Adipose tissue (tissue), 3 donors: Measurements from ENCODE around the gene CEP164. TPM values are rescaled to one million over a fixed set of nuclear protein-coding genes. Genes with fewer than 3 reads are reported as not detected.

Experiments
- H3K27ac ChIP-seq: one replicate; pipeline ENCODE4 v1.5.1; 2013; ENCODE audit warnings: low read depth, low read length
- WGBS, 3 donors: extraction: QIAGEN DNeasy Blood & Tissue Kit; methylation state at CpG; one replicate each; pipeline ENCODE4 v1.1.7; 2013; 5-methylcytosine and 5-hydroxymethylcytosine counted together
- polyA plus RNA-seq, 3 donors: library from polyadenylated mRNA; stranded (reverse); fragments of 200-250 nt; gene quantifications; one replicate each; pipeline ENCODE4 v1.2.3, GENCODE V29; 2013
- donor health status: healthy with polysubstance abuse.
- donor health status: Bipolar disorder and iron deficiency.
- donor health status: healthy.

The CEP164 gene
- polyA plus RNA-seq, 3 donors: 8.7 to 18.4 (median 9.2) TPM

GRCh38 chr11:117426297-117426685 is 98.6 kb downstream of the CEP164 start:
- WGBS, 3 donors: 7 to 10% (median 9%) methylated on average over 17 of the region's 17 CpGs

DNA sequence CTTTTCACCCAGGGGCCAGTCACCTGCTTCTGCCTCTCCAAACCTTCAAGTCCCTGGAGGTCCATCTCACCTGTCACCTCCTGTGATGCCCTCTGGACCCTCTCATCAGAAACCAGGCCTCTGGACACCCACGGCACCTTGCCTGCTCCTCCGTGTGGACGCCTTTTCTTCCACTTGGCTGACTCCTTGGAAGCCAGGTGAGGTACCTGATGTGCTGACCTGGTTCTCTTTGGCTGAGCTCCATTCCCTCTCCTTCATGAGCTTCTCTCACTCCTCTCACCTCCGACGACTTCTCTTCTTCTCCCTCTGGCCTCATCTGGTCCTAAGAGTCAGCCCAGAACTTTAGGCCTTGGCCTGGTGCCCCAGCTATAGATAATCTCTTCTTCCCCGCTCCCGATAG is 99.3 kb downstream of the CEP164 start:
- no peak overlapping the region for H3K27ac ChIP-seq
- 77 to 85% (median 84%) methylated on average over 7 of the region's 7 CpGs for WGBS, 3 donors

More at GRCh38 chr11:117426297-117426685, 98.6 kb downstream of the CEP164 start:
- no peak overlapping the region for H3K27ac ChIP-seq

- WGBS, 3 donors: 84 to 87% (median 86%) methylated on average over 11 of the region's 11 CpGs
- H3K27ac ChIP-seq: no peak overlapping the region
Measured at GRCh38 chr11:117427356-117427874, 99.8 kb downstream of the CEP164 start.

DNA sequence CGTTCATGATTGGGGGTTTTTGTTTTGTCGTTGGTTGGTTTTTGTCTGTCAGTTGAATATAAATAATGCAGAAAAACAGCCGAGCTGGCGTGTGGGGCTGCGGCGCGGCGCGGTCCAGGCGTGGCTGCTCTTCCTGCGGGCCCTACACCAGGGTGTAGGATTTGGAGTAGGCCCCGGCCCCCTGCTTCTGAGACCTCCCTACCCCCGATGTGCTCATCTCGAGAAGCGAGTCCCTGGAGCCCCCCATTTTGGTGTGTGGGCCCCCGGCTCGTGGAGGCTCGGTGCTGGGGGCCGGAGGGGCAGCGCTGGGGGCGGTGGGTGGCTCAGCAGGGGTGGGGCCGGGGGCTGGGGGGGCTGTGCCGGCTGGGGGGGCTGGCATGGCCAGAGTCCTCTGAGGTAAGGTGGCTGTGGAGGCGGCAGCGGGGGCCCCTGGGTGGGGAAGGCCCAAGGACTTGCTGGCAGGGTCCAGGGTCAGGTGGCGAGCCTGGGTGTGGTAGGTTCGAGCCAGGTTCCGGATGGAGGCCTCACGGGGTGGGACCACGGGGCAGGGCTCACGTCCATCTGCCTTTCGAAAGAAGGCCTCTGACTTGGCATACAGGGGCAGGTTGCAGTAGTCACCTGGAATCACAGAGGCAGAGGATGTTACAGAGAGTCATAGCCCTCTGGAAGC is 100.7 kb downstream of the CEP164 start:
- no peak overlapping the region for H3K27ac ChIP-seq
- 83 to 88% (median 87%) methylated on average over 26 to 32 of the region's 32 CpGs for WGBS, 3 donors

GRCh38 chr11:117428856-117429229 is 101.2 kb downstream of the CEP164 start:
- H3K27ac ChIP-seq: no peak overlapping the region
- WGBS, 3 donors: 83 to 86% (median 86%) methylated on average over 7 of the region's 7 CpGs

DNA sequence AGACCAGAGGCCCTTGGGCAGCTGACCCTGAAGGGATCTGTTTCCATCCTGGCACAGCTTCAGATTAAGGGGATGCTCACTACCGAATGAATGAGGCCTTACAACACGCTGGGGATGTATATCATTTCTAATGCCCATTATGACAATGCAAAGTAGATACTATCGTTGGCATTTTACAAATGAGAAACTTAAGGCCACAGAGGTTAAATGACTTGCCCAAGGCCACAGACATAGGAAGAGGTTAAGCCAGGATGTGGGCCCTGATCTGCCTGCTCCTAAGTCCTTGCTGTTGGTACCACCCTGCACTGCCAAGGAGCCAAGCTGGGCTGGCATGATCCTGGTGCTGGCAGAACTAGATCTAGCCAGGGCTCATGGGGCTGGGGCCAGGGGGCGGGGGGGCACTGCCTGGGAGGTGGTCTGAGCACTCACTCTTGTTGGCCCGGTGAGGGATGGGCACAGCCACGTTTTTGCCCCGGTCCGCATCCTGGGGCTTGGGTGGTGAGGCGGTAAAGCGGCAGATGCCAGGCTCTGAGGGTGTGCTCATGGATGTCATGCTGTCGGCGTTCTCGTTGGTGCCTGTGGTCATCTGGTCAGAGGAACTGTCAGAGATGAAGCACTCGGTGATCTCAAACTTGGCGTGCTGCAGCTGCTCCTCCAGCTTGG is 102.8 kb downstream of the CEP164 start:
- 91 to 93% (median 91%) methylated on average over 15 of the region's 15 CpGs for WGBS, 3 donors
- no peak overlapping the region for H3K27ac ChIP-seq

- H3K27ac ChIP-seq: no peak overlapping the region
- 93 to 96% (median 96%) methylated on average over 7 of the region's 7 CpGs for WGBS, 3 donors
Measured at GRCh38 chr11:117431436-117431835, 103.8 kb downstream of the CEP164 start.

DNA sequence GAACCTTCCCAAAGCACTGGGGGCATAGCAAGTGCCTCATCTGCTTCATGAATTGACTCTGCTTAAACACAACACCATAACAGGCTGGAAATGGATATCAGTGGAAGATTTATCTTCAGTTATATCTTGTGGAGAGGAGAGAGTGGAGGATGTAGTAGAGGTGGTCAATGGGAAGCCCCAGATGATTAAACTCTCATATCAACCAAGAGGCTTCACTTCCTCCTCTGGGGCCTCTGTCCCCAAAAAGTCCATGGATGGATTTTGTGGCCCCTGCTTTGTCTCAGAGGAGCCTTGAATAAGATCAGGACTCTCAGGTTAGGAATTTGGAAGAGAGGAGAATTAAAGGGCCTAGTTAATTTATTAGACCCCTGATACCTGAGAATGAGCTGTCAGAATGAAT is 106.1 kb downstream of the CEP164 start:
- H3K27ac ChIP-seq: no peak overlapping the region

- H3K27ac ChIP-seq: no peak overlapping the region
- WGBS, 3 donors: 88 to 100% (median 95%) methylated on average over 1 of the region's 1 CpG
Measured at GRCh38 chr11:117434481-117434880, 106.8 kb downstream of the CEP164 start.

DNA sequence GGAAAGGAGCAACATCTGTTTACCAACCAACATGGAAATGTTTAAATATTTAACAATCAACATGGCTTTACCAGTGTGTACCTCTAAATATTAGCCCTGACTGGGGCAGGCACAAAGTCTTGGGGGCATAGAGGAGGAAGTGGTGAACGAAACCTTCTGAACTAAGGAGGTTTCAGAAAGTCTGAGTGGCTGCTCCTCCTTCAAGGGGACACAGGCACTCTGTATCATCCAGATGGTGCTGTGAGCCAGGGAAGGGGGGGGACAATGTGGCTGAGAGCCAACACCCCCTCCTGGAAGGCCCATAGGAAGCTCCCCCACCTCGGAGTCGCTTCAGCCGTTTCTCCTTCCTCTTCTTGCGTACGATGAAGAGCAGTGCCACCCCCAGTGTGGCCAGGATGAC is 107.7 kb downstream of the CEP164 start:
- 40 to 67% (median 47%) methylated on average over 4 to 6 of the region's 6 CpGs for WGBS, 3 donors

GRCh38 chr11:117437041-117437790 is 109.6 kb downstream of the CEP164 start:
- 89 to 92% (median 92%) methylated on average over 19 to 23 of the region's 23 CpGs for WGBS, 3 donors
- no peak overlapping the region for H3K27ac ChIP-seq

More for the DNA sequence above, 107.7 kb downstream of the CEP164 start:
- no peak overlapping the region for H3K27ac ChIP-seq

- H3K27ac ChIP-seq: no peak overlapping the region
- 87 to 91% (median 91%) methylated on average over 13 to 14 of the region's 14 CpGs for WGBS, 3 donors
Measured at GRCh38 chr11:117437791-117438130, 110.1 kb downstream of the CEP164 start.

- no peak overlapping the region for H3K27ac ChIP-seq
- 83 to 88% (median 87%) methylated on average over 17 of the region's 17 CpGs for WGBS, 3 donors
Measured at GRCh38 chr11:117438371-117439000, 110.8 kb downstream of the CEP164 start.

- WGBS, 3 donors: 78 to 90% (median 84%) methylated on average over 13 of the region's 13 CpGs
- H3K27ac ChIP-seq: no peak overlapping the region
Measured at GRCh38 chr11:117439256-117439655, 111.6 kb downstream of the CEP164 start.

DNA sequence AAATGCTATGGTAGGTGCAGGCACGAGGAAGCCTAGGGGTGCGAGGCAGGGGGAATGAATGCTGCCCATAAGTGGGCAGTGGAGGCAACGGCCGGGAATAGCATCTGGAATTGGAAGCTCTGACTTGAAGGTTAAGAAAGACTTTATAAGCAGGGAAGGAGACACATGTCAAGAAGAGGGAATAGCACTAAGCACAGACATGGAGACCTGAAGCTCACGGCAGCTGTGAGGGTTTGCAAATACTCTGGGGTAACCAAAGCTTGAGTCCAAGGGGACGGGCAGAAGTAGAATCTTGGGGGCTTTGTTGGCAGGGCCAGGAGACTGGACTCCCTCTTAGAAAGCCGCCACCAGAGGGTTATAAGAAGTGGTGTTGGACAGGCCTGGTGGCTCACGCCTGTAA is 112.6 kb downstream of the CEP164 start:
- WGBS, 3 donors: 87 to 92% (median 91%) methylated on average over 8 of the region's 8 CpGs
- H3K27ac ChIP-seq: no peak overlapping the region

DNA sequence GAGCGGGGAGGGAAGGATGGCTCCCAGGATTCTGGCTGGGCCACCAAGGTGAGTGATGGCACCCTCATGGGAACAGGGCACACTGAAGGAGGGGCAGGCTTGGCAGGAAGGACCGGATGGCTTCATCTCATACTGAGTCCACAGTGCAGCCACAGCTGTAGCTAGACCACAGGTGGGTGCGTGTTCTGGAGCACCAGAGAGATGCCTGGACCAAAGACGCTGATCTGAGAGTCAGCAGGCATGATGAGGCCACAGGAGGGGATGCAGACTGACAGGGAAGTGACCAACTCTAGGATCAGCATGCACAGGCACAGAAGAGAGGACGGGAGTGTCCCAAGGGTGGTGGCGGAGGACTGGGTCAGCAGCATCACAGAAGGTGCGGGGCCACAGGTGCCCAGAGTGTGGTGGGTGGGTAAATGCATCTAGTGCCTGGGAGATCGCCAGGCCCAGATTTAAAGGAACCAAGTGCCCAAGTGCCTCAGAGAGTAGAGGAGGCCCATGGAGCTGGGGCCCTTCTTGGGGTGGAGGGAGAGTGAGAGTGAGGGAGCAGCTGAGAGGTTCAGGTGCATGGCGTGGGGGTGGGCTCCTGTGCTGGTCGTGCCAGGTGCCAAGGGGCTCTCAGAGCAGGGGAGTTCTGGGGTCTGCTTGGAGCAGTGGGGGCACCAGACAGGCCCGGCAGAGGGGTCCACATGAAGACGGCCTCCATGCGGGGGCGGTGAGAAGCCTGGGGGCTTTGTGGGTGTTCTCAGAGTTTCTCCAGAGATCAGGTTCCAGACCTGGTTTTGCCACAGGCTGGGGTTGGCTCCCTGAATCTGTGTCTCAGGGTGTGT is 113.7 kb downstream of the CEP164 start:
- WGBS, 3 donors: 84 to 91% (median 86%) methylated on average over 13 to 14 of the region's 14 CpGs
- no peak overlapping the region for H3K27ac ChIP-seq

DNA sequence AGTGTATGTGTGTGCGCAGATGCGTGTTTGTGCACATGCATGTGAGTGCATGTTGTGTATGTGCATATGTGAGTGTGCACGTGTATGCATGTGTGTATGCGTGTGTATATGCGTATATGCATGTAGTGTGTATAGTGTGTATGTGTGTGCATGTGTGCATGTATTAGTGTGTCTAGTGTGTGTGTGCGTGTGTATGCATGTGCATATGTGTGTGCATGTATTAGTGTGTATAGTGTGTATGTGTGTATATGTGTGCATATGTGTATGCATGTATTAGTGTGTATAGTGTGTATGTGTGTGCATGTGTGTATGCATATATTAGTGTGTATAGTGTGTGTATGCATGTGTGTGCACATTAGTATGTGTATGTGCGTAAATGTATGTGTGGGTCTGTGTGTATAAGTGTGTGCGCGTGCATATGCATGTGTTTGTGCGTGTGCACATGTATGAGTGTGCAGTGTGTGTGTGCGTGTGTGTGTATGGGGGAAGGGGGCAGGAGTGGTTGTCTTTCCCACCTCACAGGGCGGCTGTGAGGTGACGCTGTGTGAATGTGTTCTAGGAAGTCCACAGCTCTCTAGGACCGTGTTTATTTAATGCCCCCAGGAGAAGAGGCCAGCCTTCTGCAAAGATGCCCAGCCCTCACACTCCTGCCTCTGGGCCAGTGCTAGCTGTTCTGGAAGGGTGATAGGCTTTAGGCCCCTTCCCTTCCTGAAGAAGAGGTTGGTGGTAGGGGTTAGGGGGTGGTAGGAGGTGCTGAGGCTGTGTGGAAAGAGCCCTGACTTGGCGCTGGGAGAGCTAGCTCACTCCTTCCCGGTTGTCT is 114.6 kb downstream of the CEP164 start:
- no peak overlapping the region for H3K27ac ChIP-seq
- WGBS, 3 donors: 85 to 95% (median 95%) methylated on average over 16 of the region's 16 CpGs
